Amygdala (tissue), 56 donors: ENCODE results near the gene CACNG4.

Experiments used
- DNase-seq, 56 donors: peaks; one replicate each; lab custom pipeline; 2025; lab: John Stamatoyannopoulos, UW

Gene CACNG4

DNA sequence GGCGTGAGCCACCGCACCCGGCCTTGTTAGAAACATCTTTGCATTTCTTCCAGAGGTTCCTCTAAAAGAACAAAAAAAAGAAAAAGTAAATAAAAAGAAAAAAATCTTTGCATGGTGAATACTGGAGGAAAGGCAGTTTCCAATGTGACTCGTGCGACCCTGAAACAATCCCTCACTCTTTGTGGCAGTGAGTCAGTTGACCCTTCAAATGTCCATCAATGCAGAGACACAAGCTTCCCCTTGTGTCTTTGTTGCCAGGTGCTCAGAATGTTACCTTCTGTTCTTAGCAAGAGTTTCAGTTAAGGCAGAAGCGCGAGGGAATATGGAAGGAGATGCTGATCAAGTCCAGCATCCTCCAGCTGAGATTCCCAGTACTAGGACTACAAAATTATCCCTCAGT is 16.4 kb downstream of the CACNG4 start:
- DNase-seq = no peak

- DNase-seq = no peak
These were observed 17.5 kb downstream of the CACNG4 start for GRCh38 chr17:66981983-66982508.

DNA sequence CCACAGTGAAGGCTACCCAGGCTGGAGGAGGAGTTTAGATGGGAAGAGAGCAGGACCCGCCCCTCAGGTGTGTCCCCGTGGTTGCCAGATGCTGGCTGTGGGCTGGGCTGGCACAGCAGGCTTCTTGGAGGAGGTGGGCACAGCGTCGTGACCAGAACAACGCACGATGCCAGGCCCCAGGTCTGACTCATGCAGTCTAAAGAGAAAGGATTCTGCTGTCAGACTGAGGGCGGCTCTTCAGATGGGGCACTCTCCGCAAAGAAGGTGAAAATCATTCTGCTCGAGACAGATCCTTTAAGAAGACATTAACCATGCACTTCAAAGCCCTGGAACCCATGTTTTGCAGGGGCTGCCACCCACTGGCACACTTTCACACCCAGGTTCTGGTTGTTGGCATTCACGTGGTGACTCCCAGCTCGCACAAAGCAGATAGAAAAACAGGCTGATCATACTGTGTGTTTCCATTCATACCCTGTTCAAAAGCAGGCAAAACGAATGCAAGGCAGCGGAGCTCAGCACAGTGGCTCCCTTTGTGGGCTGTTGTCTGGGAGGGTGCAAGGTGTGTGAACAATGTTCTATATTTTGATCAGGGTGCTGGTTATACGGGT is 19.0 kb downstream of the CACNG4 start:
- peak in 12 of 56 donors; percentile 2 to 55 (median 23) for DNase-seq

DNA sequence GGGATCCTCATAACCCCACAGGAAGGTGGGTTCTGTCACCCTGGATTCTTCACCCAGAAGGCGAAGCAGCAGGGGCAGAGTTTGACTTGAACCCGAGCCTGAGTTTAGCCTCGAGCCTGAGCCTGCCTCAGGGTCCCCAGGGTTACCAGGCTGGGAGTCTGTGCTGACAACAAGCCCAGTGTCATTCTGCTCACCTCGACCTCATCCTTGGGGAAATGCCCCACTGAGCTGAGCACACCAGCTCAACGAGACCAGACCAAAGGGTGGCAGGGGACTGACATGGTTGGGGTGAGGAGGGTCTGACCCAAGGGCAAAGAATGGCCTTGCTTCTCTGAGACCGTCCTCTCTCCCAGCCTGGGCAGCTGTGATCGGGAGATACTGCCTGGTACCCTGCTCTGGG is 20.2 kb downstream of the CACNG4 start:
- no peak for DNase-seq

DNA sequence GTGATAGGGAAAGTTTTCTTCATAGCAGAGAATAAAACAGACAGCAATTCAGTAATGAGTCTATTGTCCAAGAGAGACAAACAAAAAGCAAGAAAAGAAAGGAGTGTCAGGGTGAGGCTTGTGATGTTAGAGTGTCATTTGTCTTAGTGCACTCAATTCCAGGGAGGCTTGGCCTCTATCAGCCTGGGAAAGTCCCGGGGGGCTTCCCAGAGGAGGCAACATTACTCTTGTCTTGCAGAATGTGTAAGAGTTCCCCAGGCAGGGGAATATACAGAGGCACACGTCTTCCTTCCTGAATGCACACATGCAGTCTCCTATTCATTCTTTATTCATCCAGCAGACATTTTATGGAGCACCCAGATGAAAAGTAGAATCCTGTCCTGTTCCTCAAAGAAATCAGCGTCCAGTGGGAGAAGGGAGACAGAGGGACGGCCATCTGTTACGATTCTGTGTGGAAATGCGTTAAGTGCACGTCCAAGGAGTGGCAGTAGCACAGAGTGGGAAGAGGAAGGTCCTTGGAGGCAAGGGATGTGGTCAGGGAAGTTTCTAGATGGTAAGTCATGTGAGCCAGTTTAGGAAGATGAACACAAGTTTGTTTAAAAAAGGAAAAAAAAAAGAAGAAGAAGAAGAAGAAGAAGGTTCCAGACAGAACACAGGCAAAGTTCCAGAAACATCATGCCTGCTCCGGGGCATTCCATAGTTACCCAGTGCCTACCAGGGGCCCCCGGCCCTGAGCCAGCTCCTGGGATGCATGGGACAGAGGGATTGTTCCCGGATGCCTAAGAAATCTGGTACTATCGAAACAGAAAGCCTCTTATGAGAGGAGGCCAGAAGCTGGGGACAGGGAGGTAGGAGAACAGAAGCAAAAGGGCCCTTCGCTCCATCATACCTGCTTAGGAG is 21.1 kb downstream of the CACNG4 start:
- no peak for DNase-seq

- no peak for DNase-seq
These were observed 22.2 kb downstream of the CACNG4 start for GRCh38 chr17:66986659-66987058.

DNA sequence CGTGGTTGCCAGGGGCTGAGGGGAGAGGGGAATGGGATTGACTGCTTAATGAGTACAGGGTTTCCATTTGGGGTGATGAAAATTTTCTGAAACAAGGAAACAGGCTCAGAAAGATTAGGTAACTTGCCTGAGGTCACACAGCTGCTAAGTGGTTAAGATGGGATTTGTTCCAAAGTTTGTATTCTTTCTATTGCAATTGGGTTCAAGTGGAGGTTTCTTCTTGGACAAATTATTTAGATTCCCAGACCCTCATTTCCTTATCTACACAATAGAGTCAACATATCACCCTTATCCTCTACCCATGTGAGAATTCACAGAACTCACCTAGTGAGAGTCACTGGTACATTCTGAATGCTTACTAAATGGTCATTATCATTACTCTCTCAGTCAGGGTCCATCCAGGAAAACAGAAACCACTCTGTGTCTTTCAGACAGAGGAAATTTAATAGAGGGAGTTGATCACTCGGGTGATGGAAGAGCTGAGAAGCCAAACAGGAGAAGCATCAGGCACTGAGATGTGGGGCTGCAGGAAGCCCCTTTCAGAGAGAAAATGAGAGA is 22.6 kb downstream of the CACNG4 start:
- DNase-seq = no peak

- no peak for DNase-seq
These were observed 23.7 kb downstream of the CACNG4 start for GRCh38 chr17:66988069-66988798.

- no peak for DNase-seq
These were observed 24.6 kb downstream of the CACNG4 start for GRCh38 chr17:66989076-66989475.

DNA sequence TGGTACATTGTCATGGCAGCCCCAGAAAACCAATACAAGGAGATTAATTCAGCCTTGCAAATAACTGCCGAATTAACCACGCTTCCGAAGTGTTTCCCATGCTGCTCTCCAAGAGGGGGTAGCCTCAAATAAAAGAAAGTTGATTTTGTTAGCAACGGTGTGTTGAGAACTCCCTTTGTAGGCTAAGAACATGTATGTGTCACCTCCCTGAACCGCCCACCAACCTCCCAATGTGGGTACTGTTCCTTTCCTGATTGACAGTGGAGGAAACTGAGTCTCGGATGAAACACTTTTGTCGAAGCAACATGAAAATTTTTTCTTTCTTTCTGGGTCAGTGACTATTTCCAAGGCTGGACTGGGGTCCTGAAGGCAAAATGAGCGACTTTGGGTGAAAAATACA is 25.1 kb downstream of the CACNG4 start:
- DNase-seq = no peak

GRCh38 chr17:66990047-66990446 is 25.5 kb downstream of the CACNG4 start:
- DNase-seq = peak in 11 of 56 donors; percentile 6 to 51 (median 21)

DNA sequence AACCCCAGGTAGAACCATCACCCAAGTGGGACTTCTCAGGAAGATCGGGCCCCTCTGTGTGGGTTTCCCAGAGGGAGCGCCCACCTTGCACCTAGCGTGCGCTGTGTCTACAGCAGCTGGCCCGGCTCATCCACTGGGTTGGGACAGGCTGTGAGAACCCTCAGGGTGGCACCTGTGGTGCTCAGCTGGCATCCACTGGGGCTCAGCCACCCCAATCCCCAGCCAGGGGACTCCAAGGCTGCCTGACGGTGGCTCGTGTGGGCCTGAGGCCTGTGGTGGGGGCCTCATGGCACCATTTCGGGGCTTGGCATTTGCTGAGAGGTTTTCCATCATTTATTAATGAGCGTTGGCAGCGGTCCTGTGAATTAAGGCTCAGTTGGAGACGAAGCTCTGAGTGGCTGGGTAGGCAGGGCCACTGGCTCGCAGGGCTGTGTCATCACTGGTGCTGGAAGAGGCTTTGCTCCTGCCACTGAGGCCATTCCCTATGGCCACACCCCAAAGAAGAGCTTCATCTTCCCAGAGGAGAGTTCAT is 28.5 kb downstream of the CACNG4 start:
- DNase-seq = no peak

DNA sequence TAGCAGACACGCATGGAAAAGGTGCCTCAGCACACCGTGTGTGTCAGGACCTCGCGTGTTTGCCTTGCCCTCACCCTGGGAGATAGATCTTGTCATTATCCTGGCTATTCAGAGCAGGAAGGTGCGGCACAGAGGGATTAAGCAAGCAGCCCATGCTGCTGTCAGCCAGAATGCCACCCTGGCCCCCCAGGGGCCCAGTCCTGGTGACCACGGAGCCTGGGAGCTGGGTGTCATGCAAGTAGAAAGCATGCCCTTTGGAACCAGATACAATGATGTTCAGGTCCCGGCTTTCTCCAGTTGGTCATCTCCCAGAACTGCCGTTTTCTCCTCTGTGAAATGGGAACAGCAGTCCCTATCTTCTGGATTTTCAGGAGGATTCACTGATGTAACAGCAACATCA is 29.9 kb downstream of the CACNG4 start:
- no peak for DNase-seq

GRCh38 chr17:66994930-66995535 is 30.5 kb downstream of the CACNG4 start:
- no peak for DNase-seq

DNA sequence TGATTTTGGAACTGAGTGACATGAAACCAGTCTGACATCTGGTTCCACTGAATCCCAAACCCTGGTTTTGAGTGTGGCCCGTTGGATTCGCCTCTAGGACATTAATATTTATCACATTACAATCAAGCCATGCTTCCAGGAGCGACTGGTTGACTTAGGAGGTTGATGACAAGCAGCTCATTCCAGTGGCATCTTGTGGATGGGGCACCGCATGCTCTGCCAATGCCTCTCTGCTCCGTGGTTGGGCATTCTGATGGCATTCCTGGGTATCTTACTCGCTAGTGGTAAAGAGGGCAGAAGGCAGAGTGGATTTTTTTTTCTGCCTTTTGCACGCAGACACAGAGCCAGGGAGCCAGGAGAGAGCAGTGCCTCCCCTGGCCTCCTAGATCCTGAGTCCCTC is 31.4 kb downstream of the CACNG4 start:
- DNase-seq = no peak

- DNase-seq = no peak
These were observed 32.4 kb downstream of the CACNG4 start for GRCh38 chr17:66996926-66997325.

- DNase-seq = no peak
These were observed 38.7 kb downstream of the CACNG4 start for GRCh38 chr17:67003231-67003630.

DNA sequence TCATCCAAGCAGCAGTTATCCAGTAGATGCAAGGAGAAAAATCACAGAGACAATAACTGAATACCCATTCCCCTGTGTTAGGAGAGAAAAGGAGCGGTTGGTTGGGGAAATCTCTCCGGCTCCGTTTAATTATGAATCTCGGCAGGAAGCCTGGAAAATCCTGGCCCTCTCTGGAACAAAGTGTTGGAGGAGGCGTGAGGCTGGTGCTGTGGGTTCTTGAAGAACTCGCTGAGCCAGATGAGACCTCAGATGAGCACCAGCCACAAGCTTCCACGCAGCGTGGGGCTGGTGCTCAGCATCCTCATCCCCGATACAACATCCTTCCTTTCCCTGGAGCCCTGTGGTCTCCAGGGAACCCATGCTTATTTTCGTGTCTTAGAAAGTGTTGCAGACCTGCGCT is 39.7 kb downstream of the CACNG4 start:
- peak in 4 of 56 donors; percentile 7 to 13 (median 10) for DNase-seq

GRCh38 chr17:67007266-67007665 is 42.8 kb downstream of the CACNG4 start:
- DNase-seq = no peak

DNA sequence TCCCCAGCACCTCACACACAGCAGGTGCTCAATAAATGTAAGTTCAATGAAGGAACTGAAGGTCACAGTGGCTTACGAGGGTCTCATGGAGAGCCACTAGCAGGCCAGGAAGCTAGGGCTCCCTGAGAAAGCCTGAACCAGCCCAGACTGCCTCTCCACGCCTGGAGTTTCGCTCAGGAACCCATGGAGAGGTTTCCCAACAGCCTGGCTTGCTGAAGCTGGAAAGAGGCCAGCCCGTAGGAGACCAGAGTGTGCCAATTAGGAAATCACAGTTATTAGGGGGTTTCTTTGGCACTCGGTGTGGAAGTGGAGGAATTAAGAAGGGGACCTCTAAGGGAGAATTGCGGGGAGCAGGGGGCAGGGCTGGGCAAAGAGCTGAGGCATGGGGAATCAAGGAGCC is 43.6 kb downstream of the CACNG4 start:
- no peak for DNase-seq
